Measurements from ENCODE around the gene NEB.

The NEB gene

GRCh38 chr2:151632993-151633565 lies 101.2 kb downstream of the NEB start:
- Histone ChIP-seq H3K4me1 (ENCODE audit: control insufficient read depth, low read length) (peaks cover 7% of the 10 kb centered on the region), H3F3A (ENCODE audit: control insufficient read depth, insufficient read depth) (no peaks in the 10 kb centered on the region), H3K27ac (ENCODE audit: low read depth, low read length) (no peak overlapping the region), H3K36me3 (ENCODE audit: control insufficient read depth, low read length) (no peaks in the 10 kb centered on the region), H3K27me3 (ENCODE audit: control insufficient read depth, low read length) (no peaks in the 10 kb centered on the region), H3K4me2 (ENCODE audit: low read length) (no peak overlapping the region), H3K9me3 (ENCODE audit: control insufficient read depth, insufficient read depth, low read length) (no peaks in the 10 kb centered on the region), H3K4me3 (ENCODE audit: low read length) (no peak overlapping the region), H3K9me2 (replicated peaks; ENCODE audit: control insufficient read depth, low read length) (no peaks in the 10 kb centered on the region), H4K20me1 (ENCODE audit: control insufficient read depth, insufficient read depth, low read depth, low read length) (no peaks in the 10 kb centered on the region), H3K79me2 (ENCODE audit: control insufficient read depth, low read length) (no peaks in the 10 kb centered on the region)
- TF ChIP-seq CTCF (IDR thresholded peaks at IDR 0.05; ENCODE audit: low read depth, low read length, poor library complexity, severe bottlenecking) (peak; percentile 53), EZH2phosphoT487 (IDR thresholded peaks at IDR 0.05; ENCODE audit: borderline replicate concordance, low read length) (no peak)

- H3K79me2 ChIP-seq (ENCODE audit: control insufficient read depth, low read length) = no peaks in the 10 kb centered on the region
- TF ChIP-seq EZH2phosphoT487 (IDR thresholded peaks at IDR 0.05; ENCODE audit: borderline replicate concordance, low read length) = no peak
- no peak for TF ChIP-seq CTCF (IDR thresholded peaks at IDR 0.05; ENCODE audit: low read depth, low read length, poor library complexity, severe bottlenecking)
- no peak overlapping the region for H3K4me2 ChIP-seq (ENCODE audit: low read length)
- H4K20me1 ChIP-seq (ENCODE audit: control insufficient read depth, insufficient read depth, low read depth, low read length) = no peaks in the 10 kb centered on the region
- H3F3A ChIP-seq (ENCODE audit: control insufficient read depth, insufficient read depth) = no peaks in the 10 kb centered on the region
- no peaks in the 10 kb centered on the region for H3K27me3 ChIP-seq (ENCODE audit: control insufficient read depth, low read length)
- no peaks in the 10 kb centered on the region for H3K9me2 ChIP-seq (replicated peaks; ENCODE audit: control insufficient read depth, low read length)
- no peak overlapping the region for H3K4me3 ChIP-seq (ENCODE audit: low read length)
- H3K4me1 ChIP-seq (ENCODE audit: control insufficient read depth, low read length) = no peaks in the 10 kb centered on the region
- no peak overlapping the region for H3K27ac ChIP-seq (ENCODE audit: low read depth, low read length)
- H3K36me3 ChIP-seq (ENCODE audit: control insufficient read depth, low read length) = no peaks in the 10 kb centered on the region
- no peaks in the 10 kb centered on the region for H3K9me3 ChIP-seq (ENCODE audit: control insufficient read depth, insufficient read depth, low read length)
These were observed 103.9 kb downstream of the NEB start for GRCh38 chr2:151630372-151630771.

GRCh38 chr2:151627353-151627752 lies 106.9 kb downstream of the NEB start:
- no peaks in the 10 kb centered on the region for H3F3A ChIP-seq (ENCODE audit: control insufficient read depth, insufficient read depth)
- H3K4me3 ChIP-seq (ENCODE audit: low read length) = no peak overlapping the region
- TF ChIP-seq EZH2phosphoT487 (IDR thresholded peaks at IDR 0.05; ENCODE audit: borderline replicate concordance, low read length) (no peak), CTCF (IDR thresholded peaks at IDR 0.05; ENCODE audit: low read depth, low read length, poor library complexity, severe bottlenecking) (no peak)
- H3K27me3 ChIP-seq (ENCODE audit: control insufficient read depth, low read length) = no peaks in the 10 kb centered on the region
- no peaks in the 10 kb centered on the region for H3K79me2 ChIP-seq (ENCODE audit: control insufficient read depth, low read length)
- H3K9me2 ChIP-seq (replicated peaks; ENCODE audit: control insufficient read depth, low read length) = no peaks in the 10 kb centered on the region
- H3K4me2 ChIP-seq (ENCODE audit: low read length) = no peak overlapping the region
- H3K4me1 ChIP-seq (ENCODE audit: control insufficient read depth, low read length) = no peaks in the 10 kb centered on the region
- no peak overlapping the region for H3K27ac ChIP-seq (ENCODE audit: low read depth, low read length)
- H4K20me1 ChIP-seq (ENCODE audit: control insufficient read depth, insufficient read depth, low read depth, low read length) = no peaks in the 10 kb centered on the region
- no peaks in the 10 kb centered on the region for H3K9me3 ChIP-seq (ENCODE audit: control insufficient read depth, insufficient read depth, low read length)
- H3K36me3 ChIP-seq (ENCODE audit: control insufficient read depth, low read length) = no peaks in the 10 kb centered on the region
